ENCODE measurements around the gene WASHC3.

DNA sequence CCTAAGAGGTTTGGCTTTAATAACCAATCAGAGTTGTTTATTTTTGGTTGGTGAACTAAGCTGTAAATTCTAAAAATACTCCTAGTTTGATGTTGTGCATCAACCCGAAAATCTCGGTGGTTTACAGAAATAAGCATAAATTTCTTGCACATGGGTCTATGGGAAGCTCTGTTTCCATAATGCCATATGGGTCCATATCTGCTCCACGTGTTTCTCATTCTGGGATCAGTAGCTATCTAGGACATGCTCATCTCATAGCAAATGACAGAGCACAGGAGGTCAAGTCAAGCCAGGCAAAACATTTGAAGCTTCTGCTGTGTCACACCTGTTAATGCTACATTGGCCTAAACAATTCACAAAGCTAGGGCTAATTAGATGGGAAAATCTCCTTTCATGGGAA, 35.1 kb upstream of the WASHC3 start:
- TF ChIP-seq EZH2phosphoT487 (IDR thresholded peaks at IDR 0.05; ENCODE audit: low read depth, severe bottlenecking, unreplicated experiment) = no peak
- TF ChIP-seq, protein P1, sequence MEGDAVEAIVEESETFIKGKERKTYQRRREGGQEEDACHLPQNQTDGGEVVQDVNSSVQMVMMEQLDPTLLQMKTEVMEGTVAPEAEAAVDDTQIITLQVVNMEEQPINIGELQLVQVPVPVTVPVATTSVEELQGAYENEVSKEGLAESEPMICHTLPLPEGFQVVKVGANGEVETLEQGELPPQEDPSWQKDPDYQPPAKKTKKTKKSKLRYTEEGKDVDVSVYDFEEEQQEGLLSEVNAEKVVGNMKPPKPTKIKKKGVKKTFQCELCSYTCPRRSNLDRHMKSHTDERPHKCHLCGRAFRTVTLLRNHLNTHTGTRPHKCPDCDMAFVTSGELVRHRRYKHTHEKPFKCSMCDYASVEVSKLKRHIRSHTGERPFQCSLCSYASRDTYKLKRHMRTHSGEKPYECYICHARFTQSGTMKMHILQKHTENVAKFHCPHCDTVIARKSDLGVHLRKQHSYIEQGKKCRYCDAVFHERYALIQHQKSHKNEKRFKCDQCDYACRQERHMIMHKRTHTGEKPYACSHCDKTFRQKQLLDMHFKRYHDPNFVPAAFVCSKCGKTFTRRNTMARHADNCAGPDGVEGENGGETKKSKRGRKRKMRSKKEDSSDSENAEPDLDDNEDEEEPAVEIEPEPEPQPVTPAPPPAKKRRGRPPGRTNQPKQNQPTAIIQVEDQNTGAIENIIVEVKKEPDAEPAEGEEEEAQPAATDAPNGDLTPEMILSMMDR (IDR thresholded peaks at IDR 0.05; ENCODE audit: poor library complexity) = no peak

All from hepatocyte (in vitro differentiated cells).